Calu3 (cell line): ENCODE data around the gene HNRNPC. TPM values are rescaled to one million over a fixed set of nuclear protein-coding genes. Genes with fewer than 3 reads are reported as not detected.

Experiments
- BruUV-seq: library from RNA; stranded (reverse); fragments of 400-500 nt; replicated peaks from 2 replicates; lab custom pipeline; 2021; lab: Mats Ljungman, UMichigan
- CTCF ChIA-PET: fragments of 300-600 bp; sonication (Branson Sonifier 250); formaldehyde crosslinking; loops from one replicate; lab custom pipeline; 2022; ENCODE audit warnings: antibody characterized with exemption; lab: Charles Lee
- DNase-seq: peaks from one replicate; pipeline ENCODE4 v3.0.0; 2022
- H3K27ac Mint-ChIP-seq: one replicate; pipeline ENCODE4 v1.8.0; 2022; ENCODE audit warnings: mixed read lengths; ENCODE audit not compliant: unreplicated experiment
- H3K27me3 Mint-ChIP-seq: one replicate; pipeline ENCODE4 v1.8.0; 2022; ENCODE audit warnings: mixed read lengths; ENCODE audit not compliant: unreplicated experiment
- H3K36me3 Mint-ChIP-seq: one replicate; pipeline ENCODE4 v1.8.0; 2022; ENCODE audit warnings: mild to moderate bottlenecking, moderate library complexity, mixed read lengths; ENCODE audit not compliant: insufficient read depth, unreplicated experiment
- H3K4me1 Mint-ChIP-seq: one replicate; pipeline ENCODE4 v1.8.0; 2022; ENCODE audit warnings: mild to moderate bottlenecking, low read depth, mixed read lengths; ENCODE audit not compliant: unreplicated experiment
- H3K4me3 Mint-ChIP-seq: one replicate; pipeline ENCODE4 v1.8.0; 2022; ENCODE audit warnings: mild to moderate bottlenecking, low read depth, moderate library complexity, mixed read lengths; ENCODE audit not compliant: unreplicated experiment
- H3K9me3 Mint-ChIP-seq: one replicate; pipeline ENCODE4 v1.8.0; 2022; ENCODE audit warnings: low read depth, mixed read lengths; ENCODE audit not compliant: unreplicated experiment
- CTCF ChIP-seq: fragments of 200-600 bp; IDR thresholded peaks from one replicate; pipeline ENCODE4 v1.8.0; 2022; ENCODE audit warnings: antibody characterized with exemption; ENCODE audit not compliant: unreplicated experiment
- intact Hi-C: fragments of 100-400 bp; cut with micrococcal nuclease; formaldehyde crosslinking; loops from one replicate; pipeline ENCODE4 v1.10.0; 2022; ENCODE audit not compliant: unreplicated experiment
- total RNA-seq: library from RNA; stranded (reverse); gene quantifications from 2 replicates; pipeline ENCODE4 v1.2.3, GENCODE V29; 2022

The HNRNPC gene
- total RNA-seq, 1 experiment from 2014 or later, result 476 TPM

GRCh38 chr14:21191809-21192446 lies 77.3 kb downstream of the HNRNPC start:
- no peaks in the 10 kb centered on the region for H3K9me3 Mint-ChIP-seq
- CTCF ChIA-PET, result interaction anchor here (1.5 kb wide), 1 partner anchor 88 kb away, joined by 3 read pairs; no protein-coding TSS in a partner anchor
- intact Hi-C loops, result no loop called here
- H3K27ac Mint-ChIP-seq, result no peak overlapping the region
- H3K36me3 Mint-ChIP-seq, result peaks cover 33% of the 10 kb centered on the region
- peak; percentile 74 for DNase-seq
- TF ChIP-seq CTCF, result no peak
- H3K4me3 Mint-ChIP-seq, result peak overlapping the region; percentile 32
- BruUV-seq, result no TSS peak
- no peaks in the 10 kb centered on the region for H3K4me1 Mint-ChIP-seq
- H3K27me3 Mint-ChIP-seq, result no peaks in the 10 kb centered on the region

DNA sequence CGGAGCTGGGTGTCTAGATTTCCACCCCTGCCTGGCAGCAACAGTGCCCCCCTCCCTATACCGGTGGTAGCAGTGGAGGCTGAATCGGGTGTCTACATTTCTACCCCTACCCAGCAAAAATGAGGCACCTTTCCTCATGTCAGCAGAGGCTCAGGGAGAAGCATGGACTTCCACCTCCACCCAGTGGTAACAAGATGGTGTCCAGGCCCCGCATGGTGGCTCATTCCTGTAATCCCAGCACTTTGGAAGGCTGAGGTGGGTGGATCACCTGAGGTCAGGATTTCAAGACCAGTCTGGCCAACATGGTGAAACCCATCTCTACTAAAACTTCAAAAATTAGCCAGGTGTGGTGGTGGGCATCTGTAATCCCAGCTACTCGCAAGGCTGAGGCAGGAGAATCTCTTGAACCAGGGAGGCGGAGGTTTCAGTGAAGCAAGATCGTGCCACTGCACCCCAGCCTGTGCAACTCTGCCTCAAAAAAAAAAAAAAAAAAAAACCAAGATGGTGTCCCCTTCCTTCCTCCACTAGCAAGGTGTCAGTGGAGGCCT lies 77.9 kb downstream of the HNRNPC start:
- CTCF ChIA-PET, result interaction anchor here (0.7 kb wide), 1 partner anchor 89 kb away, joined by 3 read pairs; no protein-coding TSS in a partner anchor
- no peak for DNase-seq
- Mint-ChIP-seq H3K4me3 (peak overlapping the region; percentile 32), H3K27me3 (no peaks in the 10 kb centered on the region), H3K9me3 (no peaks in the 10 kb centered on the region), H3K4me1 (no peaks in the 10 kb centered on the region), H3K27ac (no peak overlapping the region), H3K36me3 (peaks cover 33% of the 10 kb centered on the region)
- no peak for TF ChIP-seq CTCF
- BruUV-seq, result no TSS peak
- intact Hi-C loops, result no loop called here

DNA sequence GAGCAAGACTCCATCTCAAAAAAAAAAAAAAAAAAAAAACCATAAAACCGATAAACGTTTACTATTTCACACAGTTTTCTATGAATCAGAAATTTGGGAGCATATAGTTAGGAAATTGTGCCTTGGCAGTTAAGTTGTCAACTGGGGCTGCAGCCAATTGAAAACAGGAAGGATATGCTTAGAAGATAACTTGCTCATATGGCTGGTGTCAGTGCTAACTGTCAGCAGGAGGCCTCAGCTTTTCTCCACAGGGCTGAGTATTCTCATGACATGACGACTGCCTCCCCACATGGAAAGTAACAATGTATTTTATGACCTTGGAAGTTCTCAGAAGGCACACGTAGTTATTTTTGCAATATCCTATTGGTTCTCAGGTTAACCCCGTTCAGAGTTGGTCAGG lies 83.8 kb downstream of the HNRNPC start:
- H3K4me1 Mint-ChIP-seq, result no peaks in the 10 kb centered on the region
- H3K36me3 Mint-ChIP-seq, result no peaks in the 10 kb centered on the region
- intact Hi-C loops, result no loop called here
- H3K9me3 Mint-ChIP-seq, result no peaks in the 10 kb centered on the region
- no TSS peak for BruUV-seq
- H3K27ac Mint-ChIP-seq, result no peak overlapping the region
- CTCF ChIA-PET, result interaction anchor here (0.7 kb wide), 1 partner anchor 343 kb away, joined by 3 read pairs; no protein-coding TSS in a partner anchor
- no peak overlapping the region for H3K4me3 Mint-ChIP-seq
- no peak for TF ChIP-seq CTCF
- DNase-seq, result no peak
- peaks cover 43% of the 10 kb centered on the region for H3K27me3 Mint-ChIP-seq

DNA sequence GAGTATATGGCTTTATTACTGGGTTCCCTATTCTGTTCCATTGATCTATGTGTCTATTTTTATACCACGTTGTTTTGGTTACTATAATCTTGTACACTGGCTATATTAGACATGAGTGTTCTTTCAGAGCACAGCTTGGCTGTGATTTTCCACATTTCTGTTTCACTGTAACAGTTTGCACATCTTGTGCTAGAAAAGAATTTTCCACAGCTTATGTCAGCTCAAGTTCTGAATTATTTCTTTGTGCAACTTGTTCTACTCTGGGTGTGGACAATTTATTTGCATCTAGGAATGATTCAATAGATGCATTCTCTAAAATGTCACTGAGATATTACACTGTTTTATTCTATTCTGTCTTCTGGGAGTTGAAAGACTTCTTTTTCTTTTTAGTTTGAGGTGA lies 85.0 kb downstream of the HNRNPC start:
- no peak overlapping the region for H3K4me3 Mint-ChIP-seq
- H3K27me3 Mint-ChIP-seq, result peaks cover 47% of the 10 kb centered on the region
- no peak for TF ChIP-seq CTCF
- intact Hi-C loops, result no loop called here
- CTCF ChIA-PET, result no interaction called here
- no peaks in the 10 kb centered on the region for H3K4me1 Mint-ChIP-seq
- DNase-seq, result no peak
- H3K9me3 Mint-ChIP-seq, result no peaks in the 10 kb centered on the region
- no peak overlapping the region for H3K27ac Mint-ChIP-seq
- no peaks in the 10 kb centered on the region for H3K36me3 Mint-ChIP-seq
- BruUV-seq, result no TSS peak
